ENCODE measurements around the gene SMG1. TPM values are rescaled to one million over a fixed set of nuclear protein-coding genes. Genes with fewer than 3 reads are reported as not detected.

SMG1 gene
- total and polyA plus RNA-seq, 2 of the 13 experiments (the other 11 are each of a cell fraction or from before 2014, with no cell fraction given), result 48.7 to 53.7 TPM

DNA sequence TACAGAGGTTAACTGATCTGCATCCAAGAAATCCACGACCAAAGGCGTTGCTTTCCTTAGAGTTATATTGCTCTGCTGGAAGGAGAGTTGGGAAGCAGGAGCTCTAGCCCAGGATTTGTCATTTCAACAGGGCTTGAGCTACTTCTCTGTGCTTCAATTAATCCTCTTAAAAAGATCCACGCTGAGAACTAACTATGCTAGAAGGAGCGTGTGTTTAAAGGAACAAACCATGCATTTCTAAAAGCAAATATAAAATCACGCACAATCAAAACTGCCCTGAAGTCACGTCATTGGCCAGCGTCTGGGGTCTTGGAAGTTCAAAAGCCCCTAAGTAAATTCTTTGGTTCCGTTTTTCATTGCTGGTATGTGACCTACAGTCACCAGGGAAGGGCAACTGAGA, 125.9 kb downstream of the SMG1 start (continued):
- TF ChIP-seq, protein P1, sequence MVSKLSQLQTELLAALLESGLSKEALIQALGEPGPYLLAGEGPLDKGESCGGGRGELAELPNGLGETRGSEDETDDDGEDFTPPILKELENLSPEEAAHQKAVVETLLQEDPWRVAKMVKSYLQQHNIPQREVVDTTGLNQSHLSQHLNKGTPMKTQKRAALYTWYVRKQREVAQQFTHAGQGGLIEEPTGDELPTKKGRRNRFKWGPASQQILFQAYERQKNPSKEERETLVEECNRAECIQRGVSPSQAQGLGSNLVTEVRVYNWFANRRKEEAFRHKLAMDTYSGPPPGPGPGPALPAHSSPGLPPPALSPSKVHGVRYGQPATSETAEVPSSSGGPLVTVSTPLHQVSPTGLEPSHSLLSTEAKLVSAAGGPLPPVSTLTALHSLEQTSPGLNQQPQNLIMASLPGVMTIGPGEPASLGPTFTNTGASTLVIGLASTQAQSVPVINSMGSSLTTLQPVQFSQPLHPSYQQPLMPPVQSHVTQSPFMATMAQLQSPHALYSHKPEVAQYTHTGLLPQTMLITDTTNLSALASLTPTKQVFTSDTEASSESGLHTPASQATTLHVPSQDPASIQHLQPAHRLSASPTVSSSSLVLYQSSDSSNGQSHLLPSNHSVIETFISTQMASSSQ (IDR thresholded peaks at IDR 0.05; ENCODE audit: low read depth), result no peak
- TF ChIP-seq, protein P1 (CRISPR knock-in tag; IDR thresholded peaks at IDR 0.05; ENCODE audit: borderline replicate concordance), result no peak
- no peak for TF ChIP-seq ZNF773 (CRISPR knock-in tag; IDR thresholded peaks at IDR 0.05; ENCODE audit: borderline replicate concordance)
- TF ChIP-seq ZNF335 (CRISPR knock-in tag; IDR thresholded peaks at IDR 0.05), result no peak
- TF ChIP-seq ARHGAP35 (CRISPR knock-in tag; IDR thresholded peaks at IDR 0.05; ENCODE audit: borderline replicate concordance), result no peak
- no peak for TF ChIP-seq HDAC6 (IDR thresholded peaks at IDR 0.05; ENCODE audit: low read depth, low read length)
- TF ChIP-seq NR3C1 (CRISPR knock-in tag; IDR thresholded peaks at IDR 0.05), result no peak
- no peak for TF ChIP-seq PAX8 (CRISPR knock-in tag; IDR thresholded peaks at IDR 0.05; ENCODE audit: borderline replicate concordance)
- TF ChIP-seq, protein P2, sequence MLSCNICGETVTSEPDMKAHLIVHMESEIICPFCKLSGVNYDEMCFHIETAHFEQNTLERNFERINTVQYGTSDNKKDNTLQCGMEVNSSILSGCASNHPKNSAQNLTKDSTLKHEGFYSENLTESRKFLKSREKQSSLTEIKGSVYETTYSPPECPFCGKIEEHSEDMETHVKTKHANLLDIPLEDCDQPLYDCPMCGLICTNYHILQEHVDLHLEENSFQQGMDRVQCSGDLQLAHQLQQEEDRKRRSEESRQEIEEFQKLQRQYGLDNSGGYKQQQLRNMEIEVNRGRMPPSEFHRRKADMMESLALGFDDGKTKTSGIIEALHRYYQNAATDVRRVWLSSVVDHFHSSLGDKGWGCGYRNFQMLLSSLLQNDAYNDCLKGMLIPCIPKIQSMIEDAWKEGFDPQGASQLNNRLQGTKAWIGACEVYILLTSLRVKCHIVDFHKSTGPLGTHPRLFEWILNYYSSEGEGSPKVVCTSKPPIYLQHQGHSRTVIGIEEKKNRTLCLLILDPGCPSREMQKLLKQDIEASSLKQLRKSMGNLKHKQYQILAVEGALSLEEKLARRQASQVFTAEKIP (CRISPR knock-in tag; IDR thresholded peaks at IDR 0.05; ENCODE audit: borderline replicate concordance), result no peak
- no peak for TF ChIP-seq FOXK1 (CRISPR knock-in tag; IDR thresholded peaks at IDR 0.05; ENCODE audit: borderline replicate concordance, low read depth)
- TF ChIP-seq MBNL3 (CRISPR knock-in tag; conservative IDR thresholded peaks at IDR 0.05), result no peak
- TF ChIP-seq, protein P3, sequence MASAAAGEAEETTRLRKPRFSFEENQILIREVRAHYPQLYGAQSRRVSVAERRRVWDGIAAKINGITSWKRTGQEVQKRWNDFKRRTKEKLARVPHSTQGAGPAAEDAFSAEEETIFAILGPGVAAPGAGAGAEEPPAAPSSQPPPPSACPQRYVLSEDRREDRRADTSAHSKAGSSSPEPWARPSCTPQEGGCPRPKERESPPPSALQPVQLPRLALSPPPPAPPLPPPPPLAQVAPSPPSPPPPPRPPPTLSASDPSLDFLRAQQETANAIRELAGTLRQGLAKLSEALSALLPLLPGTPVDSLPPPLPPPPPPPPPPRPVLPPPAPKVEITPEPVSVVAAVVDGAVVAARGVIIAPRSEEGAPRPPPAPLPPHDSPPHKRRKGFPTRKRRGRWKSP (CRISPR knock-in tag; IDR thresholded peaks at IDR 0.05), result peak; percentile 40; the same call in 1 of the 2 replicates
- TF ChIP-seq, protein P4, sequence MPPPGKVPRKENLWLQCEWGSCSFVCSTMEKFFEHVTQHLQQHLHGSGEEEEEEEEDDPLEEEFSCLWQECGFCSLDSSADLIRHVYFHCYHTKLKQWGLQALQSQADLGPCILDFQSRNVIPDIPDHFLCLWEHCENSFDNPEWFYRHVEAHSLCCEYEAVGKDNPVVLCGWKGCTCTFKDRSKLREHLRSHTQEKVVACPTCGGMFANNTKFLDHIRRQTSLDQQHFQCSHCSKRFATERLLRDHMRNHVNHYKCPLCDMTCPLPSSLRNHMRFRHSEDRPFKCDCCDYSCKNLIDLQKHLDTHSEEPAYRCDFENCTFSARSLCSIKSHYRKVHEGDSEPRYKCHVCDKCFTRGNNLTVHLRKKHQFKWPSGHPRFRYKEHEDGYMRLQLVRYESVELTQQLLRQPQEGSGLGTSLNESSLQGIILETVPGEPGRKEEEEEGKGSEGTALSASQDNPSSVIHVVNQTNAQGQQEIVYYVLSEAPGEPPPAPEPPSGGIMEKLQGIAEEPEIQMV (CRISPR knock-in tag; IDR thresholded peaks at IDR 0.05; ENCODE audit: low read depth), result no peak
- TF ChIP-seq JDP2 (CRISPR knock-in tag; IDR thresholded peaks at IDR 0.05; ENCODE audit: borderline replicate concordance), result no peak
- 0 out of 2 replicates have a peak, but pooled peaks have one; percentile 4 for TF ChIP-seq ZNF703 (CRISPR knock-in tag; IDR thresholded peaks at IDR 0.05; ENCODE audit: borderline replicate concordance)
- TF ChIP-seq, protein P5, sequence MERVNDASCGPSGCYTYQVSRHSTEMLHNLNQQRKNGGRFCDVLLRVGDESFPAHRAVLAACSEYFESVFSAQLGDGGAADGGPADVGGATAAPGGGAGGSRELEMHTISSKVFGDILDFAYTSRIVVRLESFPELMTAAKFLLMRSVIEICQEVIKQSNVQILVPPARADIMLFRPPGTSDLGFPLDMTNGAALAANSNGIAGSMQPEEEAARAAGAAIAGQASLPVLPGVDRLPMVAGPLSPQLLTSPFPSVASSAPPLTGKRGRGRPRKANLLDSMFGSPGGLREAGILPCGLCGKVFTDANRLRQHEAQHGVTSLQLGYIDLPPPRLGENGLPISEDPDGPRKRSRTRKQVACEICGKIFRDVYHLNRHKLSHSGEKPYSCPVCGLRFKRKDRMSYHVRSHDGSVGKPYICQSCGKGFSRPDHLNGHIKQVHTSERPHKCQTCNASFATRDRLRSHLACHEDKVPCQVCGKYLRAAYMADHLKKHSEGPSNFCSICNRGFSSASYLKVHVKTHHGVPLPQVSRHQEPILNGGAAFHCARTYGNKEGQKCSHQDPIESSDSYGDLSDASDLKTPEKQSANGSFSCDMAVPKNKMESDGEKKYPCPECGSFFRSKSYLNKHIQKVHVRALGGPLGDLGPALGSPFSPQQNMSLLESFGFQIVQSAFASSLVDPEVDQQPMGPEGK (CRISPR knock-in tag; IDR thresholded peaks at IDR 0.05), result 0 out of 2 replicates have a peak, but pooled peaks have one; percentile 8
- 0 out of 2 replicates have a peak, but pooled peaks have one; percentile 10 for TF ChIP-seq ZSCAN12 (CRISPR knock-in tag; IDR thresholded peaks at IDR 0.05)
- TF ChIP-seq, protein P6, sequence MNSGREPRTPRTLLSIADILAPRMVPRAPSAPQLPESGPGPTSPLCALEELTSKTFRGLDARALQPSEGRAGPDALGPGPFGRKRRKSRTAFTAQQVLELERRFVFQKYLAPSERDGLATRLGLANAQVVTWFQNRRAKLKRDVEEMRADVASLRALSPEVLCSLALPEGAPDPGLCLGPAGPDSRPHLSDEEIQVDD (CRISPR knock-in tag; IDR thresholded peaks at IDR 0.05; ENCODE audit: borderline replicate concordance), result no peak
- TF ChIP-seq PCBP1 (IDR thresholded peaks at IDR 0.05; ENCODE audit: borderline replicate concordance, low read depth, low read length), result no peak
